HepG2 (cell line): ENCODE data around the gene TPRN. TPM values are rescaled to one million over a fixed set of nuclear protein-coding genes. Genes with fewer than 3 reads are reported as not detected.

Experiments used
- AGO2 ChIP-seq: fragments of 200-400 bp; formaldehyde crosslinking; optimal IDR thresholded peaks from 2 replicates; pipeline ENCODE3; 2017; ENCODE audit warnings: mild to moderate bottlenecking, low read depth, low read length, moderate library complexity
- CTCF ChIP-seq: sonication (generic); formaldehyde crosslinking; IDR thresholded peaks from 2 replicates; pipeline ENCODE4 v1.5.0; 2020; ENCODE audit warnings: mild to moderate bottlenecking, missing genetic modification reagents, moderate library complexity
- EED ChIP-seq: sonication (generic); formaldehyde crosslinking; IDR thresholded peaks from 2 replicates; pipeline ENCODE4 v1.5.0; 2020; ENCODE audit warnings: mild to moderate bottlenecking, missing genetic modification reagents
- GATAD2A ChIP-seq: IDR thresholded peaks from 2 replicates; pipeline ENCODE4 v1.6.1; 2016
- KDM2A ChIP-seq: sonication (generic); formaldehyde crosslinking; IDR thresholded peaks from 2 replicates; pipeline ENCODE4 v1.4.0; 2020; ENCODE audit warnings: low read depth, missing genetic modification reagents, borderline replicate concordance
- MEF2D ChIP-seq: sonication (generic); formaldehyde crosslinking; IDR thresholded peaks from 2 replicates; pipeline ENCODE4 v1.5.1; 2020; ENCODE audit warnings: mild to moderate bottlenecking, missing genetic modification reagents
- MEIS2 ChIP-seq: sonication (generic); formaldehyde crosslinking; IDR thresholded peaks from 2 replicates; pipeline ENCODE4 v1.9.0; 2021; ENCODE audit warnings: mild to moderate bottlenecking, missing genetic modification reagents
- NFE2L1 ChIP-seq: sonication (generic); formaldehyde crosslinking; IDR thresholded peaks from 2 replicates; pipeline ENCODE4 v1.4.0; 2020; ENCODE audit warnings: missing genetic modification reagents, mild to moderate bottlenecking, borderline replicate concordance
- POLR2G ChIP-seq: fragments of 200-400 bp; formaldehyde crosslinking; IDR thresholded peaks from 2 replicates; pipeline ENCODE4 v1.6.1; 2018; ENCODE audit warnings: mild to moderate bottlenecking, low read depth, low read length, moderate library complexity
- SMC3 ChIP-seq: IDR thresholded peaks from 2 replicates; pipeline ENCODE4 v1.6.1; 2011; ENCODE audit warnings: low read length, improper control_type of control experiment
- ZBTB14 ChIP-seq: sonication (generic); formaldehyde crosslinking; IDR thresholded peaks from 2 replicates; pipeline ENCODE4 v1.4.0; 2020; ENCODE audit warnings: missing genetic modification reagents
- ZBTB7B ChIP-seq: sonication (generic); formaldehyde crosslinking; IDR thresholded peaks from 2 replicates; pipeline ENCODE4 v1.4.0; 2020; ENCODE audit warnings: missing genetic modification reagents
- ZNF546 ChIP-seq: sonication (generic); formaldehyde crosslinking; conservative IDR thresholded peaks from 2 replicates; pipeline ENCODE4 v1.8.1; 2023; ENCODE audit warnings: mild to moderate bottlenecking, missing genetic modification reagents
- ZNF629 ChIP-seq: sonication (generic); formaldehyde crosslinking; conservative IDR thresholded peaks from 2 replicates; pipeline ENCODE4 v1.5.0; 2020; ENCODE audit warnings: missing genetic modification reagents
- ZNF772 ChIP-seq: sonication (generic); formaldehyde crosslinking; IDR thresholded peaks from 2 replicates; pipeline ENCODE4 v1.5.0; 2020; ENCODE audit warnings: mild to moderate bottlenecking, missing genetic modification reagents
- ZSCAN25 ChIP-seq: sonication (generic); formaldehyde crosslinking; IDR thresholded peaks from 2 replicates; pipeline ENCODE4 v1.8.0; 2022; ENCODE audit warnings: mild to moderate bottlenecking, missing genetic modification reagents
- ZSCAN5A ChIP-seq: sonication (generic); formaldehyde crosslinking; IDR thresholded peaks from 2 replicates; pipeline ENCODE4 v1.8.0; 2022; ENCODE audit warnings: mild to moderate bottlenecking, missing genetic modification reagents, borderline replicate concordance
- polyA plus RNA-seq, 8 experiments: library from polyadenylated mRNA; depleted of rRNA in 3 of 8; stranded (reverse) in 7 of 8; unstranded in 1 of 8; fragments of >200 nt; fragmentation: Illumina TruSeq in 4 of 8; extraction: Trizol in 4 of 8; gene quantifications; 2 replicates each; pipeline versions ENCODE4 v1.2.1 to v1.2.3, GENCODE V29; 2011 to 2016; ENCODE audit warnings: low read depth in 4 of 8, missing spikeins in 1 of 8, mixed read lengths in 1 of 8; ENCODE audit not compliant: insufficient read depth in 1 of 8
- total RNA-seq, 5 experiments: library from RNA; depleted of rRNA; stranded (reverse); fragments of >200 nt; fragmentation: Illumina TruSeq; extraction: Trizol; gene quantifications; 2 replicates each; pipeline ENCODE4 v1.2.3, GENCODE V29; 2016; ENCODE audit warnings: low read depth in 1 of 5
- TF ChIP-seq, protein P1 (sequence below): sonication (generic); formaldehyde crosslinking; IDR thresholded peaks from 2 replicates; pipeline ENCODE4 v1.4.0; 2020; ENCODE audit warnings: missing genetic modification reagents

TPRN gene
- total and polyA plus RNA-seq, 2 of the 13 experiments (the other 11 are each of a cell fraction or from before 2014, with no cell fraction given), result 10.1 to 19.2 TPM

DNA sequence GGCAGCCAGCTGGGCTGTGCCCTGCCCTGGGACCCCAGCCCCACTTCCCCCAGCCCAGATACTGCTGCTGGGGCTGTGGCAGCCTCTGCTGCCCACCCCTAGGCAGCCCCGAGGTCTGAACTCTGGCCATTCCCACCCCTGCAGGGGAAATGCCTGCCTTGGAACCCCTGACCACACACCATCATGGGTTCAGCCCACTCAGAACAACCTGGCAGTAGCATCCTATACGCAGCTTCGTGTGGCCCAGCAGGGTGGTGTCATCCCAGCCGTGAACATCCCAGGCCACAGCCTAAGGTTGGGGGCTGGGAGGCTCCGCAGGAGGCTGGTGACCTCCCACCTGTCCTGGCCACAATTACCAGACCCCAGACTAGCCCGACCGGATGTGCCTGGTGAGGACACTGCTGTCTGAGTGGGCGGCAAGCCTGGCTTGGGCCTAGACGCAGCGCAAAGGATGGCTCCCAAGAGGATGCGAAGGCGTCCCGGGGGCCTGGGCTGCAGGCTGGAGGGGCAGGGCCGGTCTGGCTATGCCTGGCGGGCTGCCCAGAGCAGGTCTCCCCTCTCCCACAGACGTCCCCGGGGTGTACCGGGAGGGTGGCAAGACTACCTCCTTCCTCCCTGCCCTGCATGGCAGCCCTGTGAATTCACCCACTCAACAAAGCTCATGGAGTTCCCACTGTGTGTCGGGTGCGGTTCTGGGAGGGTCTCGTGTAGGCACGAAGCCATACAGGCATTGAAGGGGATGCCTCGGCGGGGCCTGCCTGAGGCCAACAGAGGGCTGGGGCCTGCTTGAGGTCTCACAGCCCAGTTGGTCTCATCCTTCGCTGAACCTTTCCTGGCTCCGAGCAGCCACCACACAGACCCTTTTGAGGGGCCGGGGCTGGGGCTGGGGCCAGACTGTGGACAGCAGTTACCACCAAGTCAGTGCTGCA is 28.7 kb upstream of the TPRN start (continued):
- TF ChIP-seq ZSCAN25 (CRISPR knock-in tag), result peak; percentile 58; the same call in 1 of the 2 replicates
- 0 out of 2 replicates have a peak, but pooled peaks have one; percentile 10 for TF ChIP-seq CTCF (CRISPR knock-in tag)
- no peak for TF ChIP-seq ZSCAN5A
- peak; percentile 67; the same call in 1 of the 2 replicates for TF ChIP-seq KDM2A (CRISPR knock-in tag)
- peak; percentile 60; the same call in 1 of the 2 replicates for TF ChIP-seq ZNF546 (CRISPR knock-in tag)
- TF ChIP-seq GATAD2A (CRISPR knock-in tag), result 0 out of 2 replicates have a peak, but pooled peaks have one; percentile 0
- TF ChIP-seq NFE2L1, result no peak
- TF ChIP-seq ZNF629 (CRISPR knock-in tag), result 0 out of 2 replicates have a peak, but pooled peaks have one; percentile 14
- TF ChIP-seq, protein P1, sequence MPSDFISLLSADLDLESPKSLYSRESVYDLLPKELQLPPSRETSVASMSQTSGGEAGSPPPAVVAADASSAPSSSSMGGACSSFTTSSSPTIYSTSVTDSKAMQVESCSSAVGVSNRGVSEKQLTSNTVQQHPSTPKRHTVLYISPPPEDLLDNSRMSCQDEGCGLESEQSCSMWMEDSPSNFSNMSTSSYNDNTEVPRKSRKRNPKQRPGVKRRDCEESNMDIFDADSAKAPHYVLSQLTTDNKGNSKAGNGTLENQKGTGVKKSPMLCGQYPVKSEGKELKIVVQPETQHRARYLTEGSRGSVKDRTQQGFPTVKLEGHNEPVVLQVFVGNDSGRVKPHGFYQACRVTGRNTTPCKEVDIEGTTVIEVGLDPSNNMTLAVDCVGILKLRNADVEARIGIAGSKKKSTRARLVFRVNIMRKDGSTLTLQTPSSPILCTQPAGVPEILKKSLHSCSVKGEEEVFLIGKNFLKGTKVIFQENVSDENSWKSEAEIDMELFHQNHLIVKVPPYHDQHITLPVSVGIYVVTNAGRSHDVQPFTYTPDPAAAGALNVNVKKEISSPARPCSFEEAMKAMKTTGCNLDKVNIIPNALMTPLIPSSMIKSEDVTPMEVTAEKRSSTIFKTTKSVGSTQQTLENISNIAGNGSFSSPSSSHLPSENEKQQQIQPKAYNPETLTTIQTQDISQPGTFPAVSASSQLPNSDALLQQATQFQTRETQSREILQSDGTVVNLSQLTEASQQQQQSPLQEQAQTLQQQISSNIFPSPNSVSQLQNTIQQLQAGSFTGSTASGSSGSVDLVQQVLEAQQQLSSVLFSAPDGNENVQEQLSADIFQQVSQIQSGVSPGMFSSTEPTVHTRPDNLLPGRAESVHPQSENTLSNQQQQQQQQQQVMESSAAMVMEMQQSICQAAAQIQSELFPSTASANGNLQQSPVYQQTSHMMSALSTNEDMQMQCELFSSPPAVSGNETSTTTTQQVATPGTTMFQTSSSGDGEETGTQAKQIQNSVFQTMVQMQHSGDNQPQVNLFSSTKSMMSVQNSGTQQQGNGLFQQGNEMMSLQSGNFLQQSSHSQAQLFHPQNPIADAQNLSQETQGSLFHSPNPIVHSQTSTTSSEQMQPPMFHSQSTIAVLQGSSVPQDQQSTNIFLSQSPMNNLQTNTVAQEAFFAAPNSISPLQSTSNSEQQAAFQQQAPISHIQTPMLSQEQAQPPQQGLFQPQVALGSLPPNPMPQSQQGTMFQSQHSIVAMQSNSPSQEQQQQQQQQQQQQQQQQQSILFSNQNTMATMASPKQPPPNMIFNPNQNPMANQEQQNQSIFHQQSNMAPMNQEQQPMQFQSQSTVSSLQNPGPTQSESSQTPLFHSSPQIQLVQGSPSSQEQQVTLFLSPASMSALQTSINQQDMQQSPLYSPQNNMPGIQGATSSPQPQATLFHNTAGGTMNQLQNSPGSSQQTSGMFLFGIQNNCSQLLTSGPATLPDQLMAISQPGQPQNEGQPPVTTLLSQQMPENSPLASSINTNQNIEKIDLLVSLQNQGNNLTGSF (CRISPR knock-in tag), result 0 out of 2 replicates have a peak, but pooled peaks have one; percentile 18
- no peak for TF ChIP-seq ZBTB14
- TF ChIP-seq ZBTB7B (CRISPR knock-in tag), result peak; percentile 57; the same call in 1 of the 2 replicates
- TF ChIP-seq AGO2, result peak; percentile 67
- TF ChIP-seq MEF2D (CRISPR knock-in tag), result no peak
- TF ChIP-seq MEIS2 (CRISPR knock-in tag), result 0 out of 2 replicates have a peak, but pooled peaks have one; percentile 25
- no peak for TF ChIP-seq SMC3
- peak; percentile 56; the same call in 1 of the 2 replicates for TF ChIP-seq ZNF772 (CRISPR knock-in tag)
- 0 out of 2 replicates have a peak, but pooled peaks have one; percentile 34 for TF ChIP-seq EED (CRISPR knock-in tag)
- TF ChIP-seq POLR2G, result peak; percentile 60
